GM21515 (cell line): ENCODE measurements around the gene DNAH1.
A peak's percentile ranks its signal among the peaks of the same experiment; 100 is the strongest.
"Not testable (repeated sequence)": the region's sequence is repeated elsewhere in the genome, so short reads cannot be mapped to it uniquely, and the experiment has no call there.

Source experiments
- ATAC-seq: cut with Tn5 transposase; IDR thresholded peaks from one replicate; pipeline ENCODE4 v1.9.1; 2021; ENCODE audit not compliant: unreplicated experiment

The DNAH1 gene

DNA sequence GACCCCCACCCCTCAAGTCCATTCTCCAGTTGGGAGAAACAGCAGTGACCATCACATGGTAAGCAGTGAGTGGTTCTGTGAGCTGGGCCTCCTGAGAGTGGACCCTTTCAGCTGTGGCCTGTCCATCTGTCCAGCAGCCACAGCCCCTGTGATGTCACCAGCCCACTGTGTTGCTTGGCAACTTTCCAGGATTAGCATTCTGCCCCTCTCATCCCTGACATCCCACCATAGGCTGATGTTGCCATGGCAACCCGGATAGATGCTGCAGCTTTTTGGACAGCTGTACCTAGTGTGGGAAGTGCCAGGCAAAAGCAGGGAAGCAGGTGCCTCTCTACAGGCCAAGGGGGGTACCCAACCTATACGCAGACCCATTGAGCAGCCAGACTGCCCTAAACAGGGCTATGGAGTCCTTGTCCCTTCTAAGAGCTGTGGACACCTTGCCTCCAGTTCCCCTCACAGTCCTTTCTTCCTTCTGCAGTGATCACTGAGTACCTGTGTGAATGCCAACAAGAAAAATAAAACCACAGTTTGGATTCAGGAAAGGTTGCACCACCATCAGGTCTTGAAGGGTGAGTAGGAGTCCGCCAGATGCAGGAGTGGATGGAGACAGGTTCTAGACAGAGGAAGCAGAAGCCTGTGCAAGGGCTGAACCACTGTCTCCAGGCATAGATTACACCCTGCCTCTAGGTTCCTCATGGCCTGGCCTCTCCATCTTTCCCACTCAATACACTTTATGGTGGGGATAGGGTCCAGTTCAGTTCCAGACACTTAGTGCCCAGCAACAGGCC is at the start of gene DNAH1:
DNAH1 (plus strand) TSS at position 343 of the 788 bp plus-strand sequence. CDS start 6,124 bp downstream, outside the sequence.
- no peak for ATAC-seq

DNA sequence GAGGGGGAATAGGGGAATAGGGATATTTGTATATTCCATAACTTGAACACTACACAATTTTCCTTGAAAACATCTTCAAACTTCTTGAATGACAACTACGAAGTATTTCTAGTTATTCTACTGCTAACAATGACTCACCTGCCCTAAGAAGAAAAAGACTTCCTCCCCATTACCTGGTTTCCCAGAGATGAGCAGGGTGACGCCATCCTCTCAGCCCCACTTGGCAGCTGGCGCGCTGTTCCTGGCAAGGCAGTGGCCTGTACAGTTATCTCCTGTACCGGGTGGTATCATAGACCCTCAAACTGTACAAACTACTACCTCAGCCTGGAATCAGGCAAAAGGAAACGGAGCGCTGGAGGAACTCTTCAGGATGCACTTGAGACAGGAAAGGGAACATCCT is 48.1 kb upstream of the DNAH1 start:
- no peak for ATAC-seq

DNA sequence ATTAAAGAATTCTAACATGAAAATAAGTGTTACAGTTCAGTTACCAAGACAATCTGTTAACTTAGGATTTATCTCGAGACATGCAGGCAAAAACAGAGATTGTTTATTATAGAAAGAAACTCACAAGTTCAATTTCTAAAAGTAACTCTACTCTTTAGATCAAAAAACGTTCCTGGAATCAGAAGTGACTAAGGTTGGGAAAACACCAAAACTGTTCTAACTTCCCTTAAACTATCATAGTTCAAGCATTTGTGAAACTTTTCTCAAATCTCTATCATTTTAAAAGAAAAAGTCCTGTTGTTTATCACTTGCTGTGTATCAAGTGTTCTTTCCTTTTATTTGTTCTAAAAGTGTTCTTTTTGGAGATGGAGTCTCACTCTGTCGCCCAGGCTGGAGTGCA is 46.3 kb upstream of the DNAH1 start:
- no peak for ATAC-seq

DNA sequence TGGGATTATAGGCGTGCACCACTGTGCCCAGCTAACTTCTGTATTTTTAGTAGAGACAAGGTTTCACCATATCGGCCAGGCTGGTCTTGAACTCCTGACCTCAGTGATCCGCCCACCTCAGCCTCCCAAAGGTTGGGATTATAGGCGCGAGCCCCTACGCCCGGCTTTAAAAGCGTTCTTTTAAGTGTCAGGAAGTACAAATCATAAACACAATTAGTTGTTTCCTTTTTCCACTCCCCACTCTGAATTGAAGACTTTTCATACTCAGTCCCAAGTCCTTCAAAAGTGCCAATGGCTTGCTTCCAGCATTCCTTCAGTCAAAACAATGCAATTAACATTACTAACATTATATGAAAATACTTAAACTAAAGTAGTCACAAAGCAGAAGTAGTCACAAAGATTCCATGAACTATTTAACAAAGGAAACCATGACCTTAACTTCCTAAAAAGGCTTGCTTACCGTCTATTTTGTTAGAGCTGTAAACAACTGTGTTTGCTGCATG is 45.8 kb upstream of the DNAH1 start:
- ATAC-seq = no peak

DNA sequence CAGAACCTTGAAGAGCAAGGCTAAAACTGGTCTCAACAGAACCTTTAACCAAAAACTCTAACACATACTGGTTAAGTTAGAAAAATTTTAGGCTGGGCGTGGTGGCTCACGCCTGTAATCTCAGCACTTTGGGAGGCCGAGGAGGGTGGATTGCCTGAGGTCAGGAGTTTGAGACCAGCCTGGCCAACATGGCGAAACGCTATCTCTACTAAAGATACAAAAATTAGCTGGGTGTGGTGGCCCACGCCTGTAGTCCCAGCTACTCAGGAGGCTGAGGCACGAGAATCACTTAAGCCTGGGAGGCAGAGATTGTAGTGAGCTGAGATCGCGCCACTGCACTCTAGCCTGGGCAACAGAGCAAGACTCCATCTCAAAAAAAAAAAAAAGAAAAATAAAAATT is 43.9 kb upstream of the DNAH1 start:
- ATAC-seq = not testable (repeated sequence)

DNA sequence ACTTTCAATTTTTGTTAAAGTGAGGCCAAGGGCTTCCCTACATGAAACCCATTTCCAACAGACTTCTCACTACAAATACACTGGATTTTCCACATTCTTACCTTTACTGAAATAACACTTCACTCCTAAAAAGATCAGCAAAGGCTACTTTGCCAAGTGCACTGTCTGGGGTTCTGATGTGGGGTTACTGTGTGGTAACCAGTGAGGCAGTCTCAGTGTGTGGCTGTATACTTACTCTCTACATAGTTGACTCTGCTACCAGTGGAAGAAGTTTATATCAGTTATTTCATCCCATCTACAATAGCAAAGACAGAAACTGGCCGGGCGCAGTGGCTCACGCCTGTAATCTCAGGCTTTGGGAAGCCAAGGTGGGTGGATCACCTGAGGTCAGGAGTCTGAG is 43.3 kb upstream of the DNAH1 start:
- ATAC-seq = no peak

DNA sequence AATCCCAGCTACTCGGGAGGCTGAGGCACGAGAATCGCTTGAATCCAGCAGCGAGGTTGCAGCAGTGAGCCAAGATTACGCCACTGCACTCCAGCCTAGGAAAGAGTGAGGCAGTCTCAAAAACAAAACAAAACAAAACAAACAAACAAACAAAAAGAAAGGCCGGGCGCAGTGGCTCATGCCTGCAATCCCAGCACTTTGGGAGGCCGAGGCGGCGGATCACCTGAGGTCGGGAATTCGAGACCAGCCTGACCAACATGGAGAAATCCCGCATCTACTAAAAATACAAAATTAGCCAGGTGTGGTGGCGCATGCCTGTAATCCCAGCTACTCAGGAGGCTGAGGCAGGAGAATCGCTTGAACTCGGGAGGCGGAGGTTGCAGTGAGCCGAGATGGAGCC is 41.3 kb upstream of the DNAH1 start:
- not testable (repeated sequence) for ATAC-seq

DNA sequence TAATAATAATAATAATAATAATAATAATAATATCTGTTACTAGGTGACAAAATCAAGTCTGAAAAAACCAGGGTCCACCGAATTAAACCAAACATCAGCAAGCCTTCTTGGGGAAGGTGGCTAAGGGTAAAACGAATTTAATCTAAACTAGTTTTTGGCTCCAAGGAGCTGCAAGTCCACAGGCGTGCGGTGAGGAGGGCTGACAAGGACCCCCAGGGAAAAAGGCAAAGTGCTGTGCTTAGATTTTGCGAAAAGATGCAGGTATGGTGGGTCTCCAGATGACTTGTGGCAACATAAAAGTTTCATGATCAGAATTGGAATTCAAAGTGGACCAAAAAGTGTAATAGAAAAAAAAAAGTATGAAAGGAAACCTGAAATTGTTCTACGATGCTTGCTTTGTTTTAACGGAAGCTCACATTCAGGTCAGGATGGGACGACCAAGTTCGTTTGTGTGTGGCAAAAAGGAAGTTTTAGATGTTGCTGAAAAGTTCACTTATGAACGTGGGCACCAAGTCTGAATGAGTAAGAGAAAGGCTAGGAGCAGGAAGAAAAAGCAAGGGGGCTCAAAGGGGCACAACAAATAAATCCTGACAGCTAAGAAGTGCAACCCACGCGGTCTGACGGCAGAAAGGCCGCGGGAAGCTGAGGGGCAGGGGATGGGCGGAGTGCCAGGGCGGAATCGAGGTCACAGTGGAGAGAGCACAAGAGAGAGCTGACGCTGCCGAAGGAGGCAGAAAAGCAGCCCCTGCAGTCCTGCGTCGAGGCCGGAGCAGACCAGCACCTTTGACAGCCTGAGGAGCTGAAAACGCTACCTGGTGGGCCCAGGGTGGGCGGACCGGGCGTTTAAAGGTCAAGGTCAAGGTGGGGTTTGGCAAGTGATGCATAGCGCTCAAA is 38.8 kb upstream of the DNAH1 start:
- ATAC-seq = no peak

DNA sequence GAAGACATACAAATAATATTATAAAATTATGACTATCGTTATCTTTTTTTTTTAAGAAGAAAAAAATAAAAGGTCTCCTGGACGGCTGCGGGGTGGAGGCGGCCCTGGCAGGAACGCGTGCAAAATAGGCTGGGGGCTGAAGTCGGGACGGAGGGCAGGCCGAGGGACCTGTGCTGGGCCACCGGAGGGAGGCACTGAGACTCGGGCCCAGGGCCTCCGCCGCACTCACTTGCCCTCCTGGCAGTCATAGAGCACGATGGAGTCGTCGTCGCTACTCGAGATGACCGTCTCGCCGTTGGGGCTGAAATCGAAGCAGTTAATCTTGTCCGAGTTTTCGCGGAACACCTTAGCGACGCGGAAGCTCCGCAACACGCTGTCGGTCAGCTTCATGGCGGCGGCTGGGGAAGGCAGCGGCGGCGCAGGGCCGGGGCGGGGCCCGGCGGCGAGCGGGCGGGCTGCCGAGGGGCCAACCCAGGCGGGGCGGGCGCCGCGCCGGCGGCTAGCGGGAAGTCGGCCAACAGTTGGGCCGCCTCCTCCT is 38.1 kb upstream of the DNAH1 start:
- ATAC-seq = peak; percentile 66

DNA sequence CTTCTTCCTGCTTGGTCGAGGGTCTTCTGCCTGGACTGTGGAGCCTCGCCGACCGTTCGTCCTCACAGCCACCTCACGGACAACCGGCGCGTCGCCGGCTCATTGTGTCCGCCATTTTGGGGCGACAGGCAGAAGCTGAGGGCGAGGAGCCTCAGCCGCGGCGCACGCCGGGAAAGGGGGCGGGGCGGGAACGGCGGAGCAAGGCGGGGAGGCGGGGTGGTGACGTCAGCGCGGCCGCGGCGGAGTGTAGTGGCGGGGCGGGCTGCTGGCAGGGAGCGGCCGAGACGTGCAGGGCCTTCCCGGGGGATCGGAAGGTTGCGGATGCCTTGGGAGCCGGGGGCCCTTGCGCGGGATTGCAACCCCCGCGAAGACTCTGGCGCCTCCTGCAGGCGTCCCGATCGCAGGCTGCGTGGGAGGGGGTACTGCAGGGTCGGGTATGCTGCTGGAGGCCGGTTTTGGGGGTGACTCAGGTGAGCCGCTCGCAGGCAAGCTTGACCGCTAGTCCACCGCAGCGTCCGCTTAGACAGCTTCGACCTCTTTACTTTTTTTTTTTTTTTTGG is 37.5 kb upstream of the DNAH1 start, which contains the start of gene WDR82:
WDR82 (minus strand) TSS at position 140 of the 560 bp plus-strand sequence. CDS start 288 bp downstream, outside the sequence.
- peak; percentile 70 for ATAC-seq

DNA sequence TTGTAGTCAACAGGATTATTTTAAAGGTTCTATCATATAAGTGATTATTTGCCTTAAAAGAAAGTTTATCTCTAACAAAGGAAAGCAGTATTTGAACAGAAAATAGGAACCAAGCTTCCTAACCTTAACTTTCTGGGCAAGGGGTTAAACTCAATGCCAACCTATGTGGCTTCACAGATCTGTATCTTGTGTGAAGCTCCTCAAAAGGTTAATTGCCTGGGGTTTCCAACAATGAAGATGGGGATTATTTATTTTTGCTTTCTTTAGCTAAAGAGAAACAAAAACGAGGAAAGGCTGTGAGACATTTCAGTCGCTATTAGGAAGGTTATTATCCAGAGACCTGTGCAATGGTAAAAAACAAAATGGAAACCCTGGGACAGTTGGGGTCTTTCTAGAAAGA is 36.5 kb upstream of the DNAH1 start:
- no peak for ATAC-seq

DNA sequence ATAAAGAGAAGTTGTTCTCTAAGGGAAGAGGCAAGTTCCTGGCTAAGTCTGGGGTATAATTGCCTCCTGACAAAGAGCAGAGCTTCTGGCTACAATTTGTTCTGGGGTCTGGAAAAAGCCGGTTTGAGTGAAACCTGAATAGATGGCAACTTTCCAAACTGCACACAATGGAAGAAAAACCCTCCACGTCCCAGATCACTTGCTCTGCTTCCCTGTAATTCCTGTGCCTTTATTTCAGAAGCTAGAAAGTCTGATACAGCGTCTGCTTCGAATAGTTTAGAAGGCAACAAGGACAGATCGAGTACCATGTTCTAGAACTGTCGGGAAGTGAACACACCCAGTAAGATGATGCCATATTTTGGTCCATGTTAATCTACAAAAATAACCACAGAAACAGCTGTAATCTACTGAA is 36.1 kb upstream of the DNAH1 start:
- ATAC-seq = no peak

DNA sequence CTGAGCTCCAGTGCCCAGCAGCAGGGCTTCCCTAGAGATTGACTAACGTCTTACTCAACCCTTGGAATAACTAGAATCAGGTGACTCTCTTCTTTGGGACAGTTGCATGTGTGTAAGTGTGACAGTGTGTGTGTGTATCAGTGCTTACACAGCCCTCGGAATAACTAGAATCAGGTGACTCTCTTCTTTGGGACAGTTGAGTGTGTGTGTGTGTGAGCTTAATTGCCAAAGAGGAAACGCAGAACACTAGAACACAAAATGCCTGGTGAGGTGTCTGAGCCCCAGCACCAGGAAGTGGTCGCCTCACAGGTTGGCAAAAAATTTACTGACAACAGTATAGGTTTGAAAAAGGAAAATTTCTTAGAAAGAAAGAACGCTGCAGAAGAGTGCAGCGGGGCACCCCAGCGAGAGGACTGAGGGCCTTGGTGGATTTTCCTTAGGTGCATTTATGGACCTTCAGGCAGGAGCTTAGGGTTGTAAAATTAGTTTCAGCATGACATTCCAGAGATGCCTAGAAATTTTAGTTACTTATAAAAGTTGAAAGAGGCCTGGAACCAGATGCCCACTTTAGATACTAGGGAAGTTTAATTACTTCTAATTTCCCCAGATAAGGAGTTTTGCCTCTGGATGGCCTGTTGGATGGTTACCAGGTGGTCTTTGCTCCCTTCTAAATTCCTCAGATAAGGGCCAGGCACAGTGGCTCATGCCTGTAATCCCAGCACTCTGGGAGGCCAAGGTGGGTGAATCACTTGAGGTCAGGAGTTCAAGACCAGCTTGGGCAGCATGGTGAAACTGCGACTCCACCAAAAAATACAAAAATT is 33.9 kb upstream of the DNAH1 start:
- ATAC-seq = no peak

DNA sequence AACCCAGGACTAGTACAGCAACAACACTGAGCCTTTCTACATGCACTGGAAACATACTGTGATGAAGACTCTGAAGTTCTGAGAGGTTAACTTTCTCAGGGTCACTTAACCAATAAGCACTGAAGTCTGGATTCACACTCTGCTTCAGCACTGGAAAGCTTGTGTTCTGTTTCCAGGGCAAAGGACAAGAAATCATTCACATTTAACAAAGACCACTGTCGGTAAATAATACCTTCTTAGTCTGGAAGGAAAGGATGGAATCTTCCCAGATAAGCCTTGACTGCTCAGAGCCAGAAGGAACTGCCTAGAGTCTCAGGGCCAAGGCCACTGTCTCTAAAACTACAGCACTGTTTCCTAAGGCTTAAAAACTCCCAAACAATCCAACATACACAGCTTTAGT is 32.8 kb upstream of the DNAH1 start:
- ATAC-seq = no peak

DNA sequence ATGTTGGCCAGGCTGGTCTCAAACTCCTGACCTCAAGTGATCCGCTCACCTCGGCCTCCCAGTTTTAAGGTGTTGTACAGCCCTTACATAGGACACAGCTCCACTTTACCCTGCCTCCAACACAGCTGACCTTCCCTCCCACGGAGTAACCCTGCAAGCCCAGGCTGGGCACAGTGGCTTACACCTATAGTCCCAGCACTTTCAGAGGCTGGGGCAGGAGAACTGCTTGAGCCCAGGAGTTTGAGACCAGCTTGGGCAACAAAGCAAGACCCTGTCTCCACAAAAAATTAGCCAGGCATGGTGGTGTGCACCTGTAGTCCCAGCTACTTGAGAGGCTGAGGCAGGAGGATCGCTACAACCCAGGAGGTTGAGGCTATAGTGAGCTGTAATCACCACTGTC is 32.1 kb upstream of the DNAH1 start:
- ATAC-seq = not testable (repeated sequence)

DNA sequence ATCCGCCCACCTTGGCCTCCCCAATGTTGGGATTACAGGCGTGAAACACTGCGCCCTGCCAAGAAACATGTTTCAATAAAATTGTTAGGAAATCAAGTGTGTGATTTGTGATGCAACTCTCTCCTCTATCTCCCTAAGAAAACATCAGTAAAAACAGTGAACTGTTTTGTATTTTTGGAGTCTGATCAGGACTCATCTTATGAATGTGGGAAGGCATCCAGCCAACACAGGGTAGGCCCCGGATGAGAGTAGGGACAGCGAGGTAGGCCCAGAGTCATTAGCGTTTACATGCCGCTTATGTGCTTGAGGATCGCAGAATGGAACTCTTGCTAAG is 29.4 kb upstream of the DNAH1 start:
- ATAC-seq = no peak

DNA sequence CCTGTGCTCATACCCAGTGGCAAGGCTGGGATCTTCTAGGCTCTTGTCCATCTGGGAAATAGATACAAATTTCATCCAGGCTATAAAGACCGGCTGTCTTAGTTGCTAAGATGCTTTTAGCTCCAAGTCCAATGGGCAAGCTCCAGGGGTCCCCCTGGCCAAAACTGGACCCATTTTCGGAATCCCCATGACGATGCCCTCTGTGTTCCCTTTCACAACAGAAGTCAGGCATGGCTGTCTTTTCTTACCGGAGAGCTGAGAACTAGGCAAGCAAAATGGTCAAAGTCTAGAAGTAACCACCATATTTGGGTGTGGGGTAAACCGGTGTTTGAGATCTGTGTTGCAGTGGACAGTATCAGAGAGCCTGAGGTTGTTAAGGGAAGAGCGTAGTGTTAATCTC is 27.4 kb upstream of the DNAH1 start:
- ATAC-seq = no peak

DNA sequence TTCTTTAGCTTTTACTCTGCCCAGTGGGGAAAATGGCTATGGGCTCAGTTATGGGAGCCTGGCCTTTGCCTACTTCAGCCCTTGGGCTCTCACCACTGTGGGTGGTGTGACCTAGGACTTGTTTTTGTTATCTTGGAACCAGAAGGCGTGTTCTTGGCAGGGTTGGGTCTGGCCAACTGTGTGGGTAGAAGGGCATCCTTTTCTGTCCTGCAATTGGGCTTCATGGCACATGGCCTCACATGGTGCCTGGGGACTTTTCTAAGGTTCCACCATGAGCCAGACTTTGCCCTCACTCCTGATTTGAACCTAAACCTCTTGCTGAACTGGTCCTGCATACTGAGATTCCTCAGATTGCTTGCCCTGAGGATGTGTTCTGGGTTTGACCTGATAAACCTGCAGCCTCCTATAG is 26.8 kb upstream of the DNAH1 start:
- ATAC-seq = no peak

DNA sequence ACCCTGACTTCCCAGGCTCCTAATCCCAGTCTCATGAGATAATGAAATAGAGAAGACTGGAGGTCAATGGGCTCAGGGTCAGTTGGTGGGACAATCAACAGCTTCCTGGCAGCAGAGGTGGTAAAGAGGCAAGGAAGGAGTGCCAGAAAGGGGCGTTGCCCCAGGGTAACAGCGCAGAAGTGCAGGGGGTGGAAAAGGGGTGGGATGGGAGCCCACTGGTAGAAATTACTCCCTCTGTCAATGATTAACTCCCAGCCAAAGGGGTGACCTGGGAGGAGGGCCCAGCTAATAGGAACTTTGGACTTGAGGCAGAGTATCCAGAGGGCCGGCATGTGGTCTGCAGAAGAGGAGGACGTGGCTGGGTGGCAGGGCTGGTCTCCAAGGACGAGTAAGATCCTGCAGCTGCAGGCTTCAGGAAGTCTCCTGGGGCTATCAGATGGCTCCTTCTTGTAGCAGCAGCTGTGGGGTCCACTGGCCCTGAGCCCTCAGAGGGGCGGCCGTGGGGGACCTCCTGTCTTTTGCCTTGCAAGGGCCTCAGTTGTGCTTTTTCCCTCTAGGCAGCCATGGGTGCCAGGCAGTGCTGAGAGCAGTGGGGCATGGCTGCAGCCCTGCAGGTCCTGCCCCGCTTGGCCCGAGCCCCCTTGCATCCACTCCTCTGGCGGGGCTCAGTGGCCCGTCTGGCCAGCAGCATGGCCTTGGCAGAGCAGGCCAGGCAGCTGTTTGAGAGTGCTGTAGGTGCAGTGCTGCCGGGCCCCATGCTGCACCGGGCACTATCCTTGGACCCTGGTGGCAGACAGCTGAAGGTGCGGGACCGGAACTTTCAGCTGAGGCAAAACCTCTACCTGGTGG is 26.1 kb upstream of the DNAH1 start:
- ATAC-seq = no peak
